ENCODE data around the gene INPP5A.
"Not testable (repeated sequence)": the region's sequence is repeated elsewhere in the genome, so short reads cannot be mapped to it uniquely, and the experiment has no call there.

The INPP5A gene

GRCh38 chr10:132504501-132505272, 32.9 kb upstream of the INPP5A start:
- no peak for DNase-seq

DNA sequence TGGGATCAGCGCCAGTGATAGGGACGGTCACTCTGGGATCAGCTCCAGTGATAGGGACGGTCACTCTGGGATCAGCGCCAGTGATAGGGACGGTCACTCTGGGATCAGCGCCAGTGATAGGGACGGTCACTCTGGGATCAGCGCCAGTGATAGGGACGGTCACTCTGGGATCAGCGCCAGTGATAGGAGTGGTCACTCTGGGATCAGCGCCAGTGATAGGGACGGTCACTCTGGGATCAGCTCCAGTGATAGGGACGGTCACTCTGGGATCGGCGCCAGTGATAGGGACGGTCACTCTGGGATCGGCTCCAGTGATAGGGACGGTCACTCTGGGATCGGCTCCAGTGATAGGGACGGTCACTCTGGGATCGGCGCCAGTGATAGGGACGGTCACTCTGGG, 32.0 kb upstream of the INPP5A start:
- DNase-seq, result not testable (repeated sequence)

GRCh38 chr10:132506711-132507408, 30.7 kb upstream of the INPP5A start:
- DNase-seq, result no peak

DNA sequence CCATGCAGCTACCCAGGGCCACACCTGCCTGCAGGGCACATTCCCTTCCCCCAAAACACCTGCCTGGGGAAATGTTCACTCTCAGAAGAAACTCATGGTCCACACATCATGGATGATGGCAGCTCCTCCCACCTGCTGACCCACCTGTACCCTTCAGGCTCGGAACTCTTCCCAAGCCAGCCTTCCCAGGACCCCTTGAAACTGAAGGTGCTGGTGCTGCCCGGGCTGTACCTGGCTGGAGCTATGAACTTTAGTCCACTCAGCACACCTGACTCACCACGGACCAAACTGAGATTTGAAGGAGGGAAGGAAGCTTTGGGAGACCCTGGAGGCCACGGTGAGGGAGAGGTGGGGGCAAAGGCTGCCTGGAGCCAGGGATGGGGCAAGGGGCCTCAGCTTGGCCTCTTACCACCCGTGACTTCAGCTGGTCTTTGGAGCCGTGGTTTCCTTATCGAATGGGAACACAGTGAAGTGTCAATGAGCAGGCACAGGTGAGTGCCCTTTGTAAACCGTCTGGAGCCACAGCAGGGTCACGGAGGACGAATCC, 30.1 kb upstream of the INPP5A start:
- no peak for DNase-seq

DNA sequence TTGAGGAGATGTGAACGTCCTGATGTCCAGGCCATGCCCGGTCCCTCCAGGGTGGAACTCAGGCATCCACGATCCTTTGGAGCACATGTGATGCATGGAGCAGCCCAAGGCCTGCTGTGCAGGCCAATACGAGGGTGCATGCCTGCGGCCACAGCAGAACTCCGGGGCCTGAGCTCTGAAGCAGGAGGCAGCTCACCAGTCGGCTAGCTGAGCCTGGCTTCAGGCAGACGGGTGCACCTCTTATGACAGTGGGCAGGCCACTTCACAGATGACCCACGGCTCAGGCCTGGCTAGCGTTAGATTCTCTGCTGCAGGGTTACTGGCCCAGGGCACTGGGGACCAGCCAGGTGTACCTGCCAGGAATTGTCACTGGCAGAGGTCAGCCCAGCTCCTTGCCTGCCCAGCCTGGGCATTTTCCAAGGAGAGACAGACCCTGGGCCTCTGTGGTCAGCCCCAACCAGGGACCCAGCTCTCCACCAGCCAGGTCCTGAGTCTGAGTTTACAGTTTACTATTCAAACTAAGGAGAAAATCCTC, 29.6 kb upstream of the INPP5A start:
- DNase-seq, result no peak

DNA sequence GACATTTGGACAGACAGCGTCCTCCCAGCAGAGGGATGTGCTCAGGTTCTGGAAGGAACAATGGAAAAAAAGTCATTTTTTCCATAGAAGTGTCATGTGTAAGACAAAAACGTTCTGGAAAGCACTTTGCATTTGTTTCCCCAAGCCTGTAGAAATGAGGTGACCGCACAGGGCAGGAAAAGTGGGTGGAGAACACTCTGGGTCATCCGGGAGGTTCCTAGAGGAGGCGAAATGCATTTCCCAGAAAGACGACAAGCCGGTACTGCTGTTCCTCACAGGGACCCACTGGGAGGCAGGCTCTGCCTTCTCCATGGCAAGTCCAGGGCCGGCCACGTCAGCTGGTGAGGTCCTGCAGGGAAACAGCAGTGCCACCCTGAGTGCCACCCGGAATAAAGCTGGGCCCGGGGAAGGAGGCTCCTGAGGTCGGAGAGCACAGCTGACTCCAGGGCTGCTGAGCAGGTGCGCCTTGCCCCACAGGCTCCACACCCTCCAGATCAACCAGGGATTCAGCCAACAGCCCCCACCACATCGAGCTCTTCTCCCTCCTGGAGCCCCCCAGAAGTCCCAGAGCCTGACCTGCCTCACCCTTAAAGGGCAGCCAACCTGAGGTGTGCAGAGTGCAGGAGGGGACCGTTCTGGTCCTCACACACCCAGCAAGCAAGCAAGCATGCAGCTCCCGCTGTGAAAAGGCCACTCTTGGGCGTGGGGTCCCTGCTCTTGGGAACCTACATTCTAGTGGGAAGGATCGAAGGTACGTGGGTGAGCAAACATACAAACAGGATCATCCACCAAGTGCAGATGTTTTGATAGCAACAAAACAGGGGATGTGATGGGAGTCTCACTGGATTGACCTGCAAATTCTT, 28.8 kb upstream of the INPP5A start:
- DNase-seq, result no peak

- DNase-seq, result no peak
Observed at GRCh38 chr10:132509506-132510173, 27.9 kb upstream of the INPP5A start.

DNA sequence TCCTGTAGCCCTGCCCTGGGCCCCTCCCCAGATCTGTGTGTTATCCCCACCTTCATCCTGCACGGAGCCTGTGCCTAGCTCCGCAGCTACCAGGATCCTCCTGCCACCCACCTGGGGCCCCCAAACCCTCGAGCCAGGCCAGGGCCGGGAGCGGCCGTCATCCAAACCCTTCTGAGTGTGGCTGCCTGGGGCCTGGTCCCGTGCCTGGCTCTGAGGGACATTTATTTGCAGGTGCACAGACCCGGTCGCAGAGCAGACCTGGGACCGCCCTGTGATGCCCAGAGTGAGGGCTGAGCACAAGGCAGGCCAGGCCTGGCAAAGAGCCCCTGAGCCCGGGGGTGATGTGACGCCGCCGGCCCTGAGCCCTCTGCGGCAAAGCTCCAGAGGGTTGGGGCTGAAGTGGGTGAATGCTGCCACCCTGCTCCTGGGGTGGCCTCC, 27.4 kb upstream of the INPP5A start:
- DNase-seq, result no peak

GRCh38 chr10:132511121-132512051, 26.2 kb upstream of the INPP5A start:
- no peak for DNase-seq

- DNase-seq, result no peak
Observed at GRCh38 chr10:132512052-132512442, 25.5 kb upstream of the INPP5A start.

DNA sequence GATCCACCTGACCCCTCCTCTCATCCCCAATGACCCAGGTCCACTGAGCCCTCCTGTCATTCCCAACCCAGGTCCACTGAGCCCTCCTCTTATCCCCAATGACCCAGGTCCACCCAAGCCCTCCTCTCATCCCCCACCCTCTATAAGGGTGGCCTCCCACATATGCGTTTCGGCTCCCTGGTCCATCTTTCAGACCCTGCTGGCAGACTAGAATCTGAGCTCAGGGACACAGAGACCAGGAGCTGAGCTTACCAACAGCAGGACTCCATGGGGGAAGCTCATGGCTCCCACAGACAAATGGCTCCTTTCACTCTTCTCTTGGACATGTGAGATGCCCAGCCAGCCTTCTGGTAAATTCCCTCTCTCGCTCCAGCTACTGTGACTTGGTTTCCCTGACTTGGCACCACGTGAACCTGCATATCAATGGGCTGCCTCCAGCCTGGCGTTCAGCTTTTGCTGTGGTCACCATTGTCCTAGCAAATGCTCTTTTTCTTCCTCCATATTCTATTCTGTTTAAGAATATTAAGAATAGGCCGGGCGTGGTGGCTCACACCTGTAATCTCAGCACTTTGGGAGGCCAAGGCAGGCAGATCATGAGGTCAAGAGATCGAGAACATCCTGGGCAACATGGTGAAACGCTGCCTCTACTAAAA, 24.8 kb upstream of the INPP5A start:
- DNase-seq, result no peak

GRCh38 chr10:132514821-132515520, 22.6 kb upstream of the INPP5A start:
- no peak for DNase-seq

GRCh38 chr10:132515811-132516726, 21.5 kb upstream of the INPP5A start:
- DNase-seq, result no peak

DNA sequence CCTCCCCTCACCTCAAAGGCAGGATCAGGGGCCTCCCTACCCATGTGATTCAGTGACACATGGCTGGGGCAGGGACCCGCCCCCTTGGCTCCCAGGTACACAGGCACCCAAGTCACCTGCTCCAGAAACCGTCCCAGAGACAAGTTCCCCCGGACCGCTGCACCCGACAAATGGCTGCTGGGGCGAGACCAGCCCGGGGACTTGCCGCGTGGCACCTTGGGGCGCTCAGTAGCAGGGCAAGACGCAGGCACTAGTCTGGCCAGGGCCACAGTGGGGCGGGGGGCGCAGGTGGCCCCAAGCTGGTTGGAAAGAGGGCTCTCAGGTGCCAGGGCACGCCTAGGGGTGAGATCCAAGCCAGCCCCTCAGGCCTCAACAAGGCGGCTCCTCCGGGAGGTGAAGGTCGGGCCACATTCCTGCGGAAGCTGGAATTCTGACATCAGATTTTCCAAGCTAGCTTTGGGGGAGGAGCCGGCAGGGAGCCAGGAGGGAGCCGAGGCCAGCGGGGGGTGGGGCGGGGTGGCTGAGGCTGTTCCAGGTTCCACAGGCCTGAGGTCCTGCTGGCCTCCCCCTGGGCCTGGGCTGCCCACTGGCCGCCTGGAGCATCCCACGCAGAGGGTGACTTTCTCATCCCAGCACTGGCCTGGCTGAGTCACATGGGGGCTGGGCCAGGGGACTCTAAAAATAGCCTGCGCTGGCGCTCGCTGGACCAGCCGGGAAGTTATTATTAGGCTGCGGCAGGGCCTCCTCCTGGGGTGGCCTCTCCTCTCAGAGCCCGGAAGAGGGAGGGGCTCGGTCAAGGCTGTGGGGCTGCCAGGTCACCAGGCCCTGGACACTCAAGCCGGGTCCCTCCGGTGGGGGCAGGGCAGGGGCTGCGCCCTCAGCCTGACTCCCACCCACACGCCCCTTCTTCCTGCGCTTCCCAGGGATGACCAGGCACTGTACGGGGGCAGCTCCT, 20.5 kb upstream of the INPP5A start:
- no peak for DNase-seq

DNA sequence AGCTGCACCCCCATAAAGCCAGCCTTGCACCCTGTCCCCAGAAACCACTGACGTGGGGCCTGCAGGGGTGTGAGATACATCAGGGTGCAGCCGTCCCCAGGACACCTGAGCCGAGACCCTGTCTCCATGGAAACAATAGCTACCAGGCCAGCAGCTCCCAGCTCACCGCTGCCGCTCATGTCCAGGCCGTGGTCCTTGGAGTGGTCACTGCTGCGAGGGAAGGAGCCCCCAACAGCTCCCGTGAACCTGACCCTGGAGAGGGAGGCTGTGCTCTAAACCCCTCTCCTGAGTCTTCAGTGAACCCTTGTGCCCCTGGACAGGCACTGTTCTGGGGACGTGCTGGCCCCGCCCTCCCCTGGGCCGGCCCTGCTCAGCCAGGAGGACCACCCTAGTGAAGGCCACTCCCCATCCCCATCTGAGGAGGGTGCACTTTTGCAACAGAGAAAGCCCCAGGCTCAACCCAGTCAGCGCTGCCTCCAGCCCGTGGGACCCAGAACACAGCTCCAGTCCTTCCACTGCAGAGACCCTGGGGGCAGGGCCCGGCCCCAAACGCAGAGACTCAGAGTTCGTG, 19.6 kb upstream of the INPP5A start:
- DNase-seq, result no peak

DNA sequence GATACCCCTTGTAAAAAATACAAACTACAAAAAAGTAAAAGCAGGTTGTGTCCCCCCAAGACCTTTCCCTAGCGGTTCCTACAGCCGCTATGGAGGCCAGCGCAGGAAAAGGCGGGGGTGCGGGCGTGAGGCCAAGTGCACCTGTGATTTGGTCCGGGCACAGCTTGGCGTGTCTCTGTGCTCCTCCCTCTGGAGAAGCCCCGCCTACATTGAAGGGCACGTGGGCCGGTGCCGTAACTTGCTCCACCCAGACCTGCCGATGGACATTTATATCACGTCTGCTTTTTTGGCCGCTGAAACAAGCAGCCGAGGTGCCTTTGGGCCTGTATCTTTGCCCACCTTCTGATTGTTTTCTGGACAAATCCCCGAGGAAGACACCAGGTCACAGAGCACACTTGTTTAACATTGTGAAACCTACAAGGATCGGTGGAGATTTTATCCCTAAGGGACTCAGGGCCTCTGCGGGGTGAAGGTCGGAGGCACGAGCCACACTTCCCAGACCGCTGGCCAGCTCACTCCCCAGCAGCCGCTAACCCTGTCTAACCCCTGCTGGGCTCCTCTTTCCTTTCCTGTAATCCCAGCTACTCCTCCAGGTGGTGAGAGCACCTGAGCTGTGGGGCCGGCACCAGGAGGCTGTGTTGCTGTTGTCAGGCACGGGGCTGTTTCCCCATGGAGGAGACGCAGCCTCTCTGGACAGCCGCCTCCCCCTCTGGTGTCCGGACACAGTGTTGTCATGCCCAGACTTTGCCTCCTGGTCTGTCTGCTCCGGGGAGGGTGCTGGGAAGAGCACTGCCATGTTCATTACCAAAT, 18.8 kb upstream of the INPP5A start:
- DNase-seq, result no peak

Measured in stimulated activated CD4-positive, alpha-beta T cell treated with anti-CD3 and anti-CD28 coated beads, Interleukin-1b, Interleukin-23, amount 100 ng/mL, for 48 hours (primary cell).